ENCODE measurements around the gene TUBB3. TPM values are rescaled to one million over a fixed set of nuclear protein-coding genes. Genes with fewer than 3 reads are reported as not detected.

TUBB3 gene
- total and polyA plus RNA-seq, 9 of the 15 experiments (the other 6 are each of a cell fraction or from before 2014, with no cell fraction given) = 0.18 to 12.5 (median 5.0) TPM

- H2AFZ ChIP-seq (ENCODE audit: low read depth, low read length) = peak overlapping the region; percentile 82
- ChIA-PET POLR2A (interaction anchor here (0.5 to 2.9 kb wide), 18 partner anchors 10 to 680 kb away, joined by 3 to 19 read pairs (median 4); partner anchors contain the start of genes DEF8 and TCF25), CTCF (ENCODE audit: low intra/inter-chr PET ratio) (no interaction called here)
- H3K27me3 ChIP-seq (ENCODE audit: control insufficient read depth in 2 of 2, insufficient read depth in 2 of 2, low read length in 2 of 2) = no peaks in the 10 kb centered on the region
- H3K4me1 ChIP-seq (replicated peaks in 1 of 2; ENCODE audit: control insufficient read depth in 2 of 2, insufficient read depth in 2 of 2, low read length in 2 of 2) = peaks cover 39 to 93% of the 10 kb centered on the region in 2 experiments
- intact Hi-C loops (cut with micrococcal nuclease) (loop anchor here (5.0 to 10.0 kb wide), 2 partner anchors 53 to 105 kb away; partner anchors contain the start of gene FANCA), in situ Hi-C loops (cut with MboI) (no loop called here)
- peak overlapping the region; percentile 92 for H3K27ac ChIP-seq (ENCODE audit: extremely low read depth, low read depth, low read length)
- no peaks in the 10 kb centered on the region for H3K9me3 ChIP-seq (replicated peaks; ENCODE audit: control insufficient read depth, insufficient read depth, low read depth, low read length)
- peak; percentile 94 for FAIRE-seq
- H3K4me2 ChIP-seq (ENCODE audit: insufficient read depth, low read length) = peak overlapping the region; percentile 96
- H3K36me3 ChIP-seq (ENCODE audit: control insufficient read depth, insufficient read depth, low read length) = no peaks in the 10 kb centered on the region
- 0 out of 2 replicates have a peak, but pooled peaks cover 12% of the 10 kb centered on the region for H4K20me1 ChIP-seq (replicated peaks; ENCODE audit: control insufficient read depth, insufficient read depth, low read length)
- TSS peak; percentile 81 for BruUV-seq (replicated peaks)
- peak; percentile 74 for ATAC-seq
- whole genome bisulfite sequencing (ENCODE audit: insufficient coverage, low coverage, missing lambda C conversion rate) = 3% methylated on average over 21 of the region's 22 CpGs
- DNase-seq (ENCODE audit: extremely low read depth in 1 of 4, low spot score in 3 of 4) = peak; percentile 76 to 93 (median 82)
- no peaks in the 10 kb centered on the region for H3K9me1 ChIP-seq (ENCODE audit: control insufficient read depth, insufficient read depth, low read length)
- H3K9ac ChIP-seq (ENCODE audit: insufficient read depth in 1 of 2, low read depth in 2 of 2, low read length in 2 of 2) = peak overlapping the region; percentile 90 to 94
- H3K79me2 ChIP-seq (ENCODE audit: control insufficient read depth, insufficient read depth, low read length) = no peaks in the 10 kb centered on the region; the same call in 2 of the 3 replicates
- H3K4me3 ChIP-seq = peak overlapping the region; percentile 69
- TF ChIP-seq ZC3H4 (CRISPR knock-in tag; IDR thresholded peaks at IDR 0.05; ENCODE audit: borderline replicate concordance) = no peak
- TF ChIP-seq ZNF12 (CRISPR knock-in tag; IDR thresholded peaks at IDR 0.05) = no peak
- 0 out of 2 replicates have a peak, but pooled peaks have one; percentile 32 for TF ChIP-seq SMAD4 (CRISPR knock-in tag; conservative IDR thresholded peaks at IDR 0.05)
- TF ChIP-seq YY1 (IDR thresholded peaks at IDR 0.05; ENCODE audit: borderline replicate concordance in 1 of 3, control insufficient read depth in 1 of 3, extremely low read depth in 1 of 3, insufficient read depth in 3 of 3, insufficient read length in 1 of 3, insufficient replicate concordance in 2 of 3, low read depth in 1 of 3, low read length in 2 of 3) = peak in 2 of 3 experiments; percentile 77 to 85
- TF ChIP-seq HMBOX1 (IDR thresholded peaks at IDR 0.05) = 0 out of 2 replicates have a peak, but pooled peaks have one; percentile 32
- TF ChIP-seq SIRT6 (IDR thresholded peaks at IDR 0.05; ENCODE audit: low read depth, low read length) = no peak
- TF ChIP-seq EP400 (IDR thresholded peaks at IDR 0.05) = 0 out of 2 replicates have a peak, but pooled peaks have one; percentile 25
- peak; percentile 72; the same call in 1 of the 2 replicates for TF ChIP-seq DPF2 (IDR thresholded peaks at IDR 0.05)
- TF ChIP-seq ZBTB49 (CRISPR knock-in tag; IDR thresholded peaks at IDR 0.05; ENCODE audit: borderline replicate concordance) = peak; percentile 73; the same call in 1 of the 2 replicates
- no peak for TF ChIP-seq ZNF431 (CRISPR knock-in tag; IDR thresholded peaks at IDR 0.05)
- peak; percentile 71; the same call in 1 of the 2 replicates for TF ChIP-seq ETV5 (CRISPR knock-in tag; IDR thresholded peaks at IDR 0.05; ENCODE audit: low read depth)
- TF ChIP-seq ZBTB7A (IDR thresholded peaks at IDR 0.05; ENCODE audit: borderline replicate concordance, control insufficient read depth, low read depth, low read length) = peak; percentile 90
- TF ChIP-seq E2F8 (IDR thresholded peaks at IDR 0.05; ENCODE audit: low read depth, partially characterized antibody) = no peak
These were observed 1.3 kb upstream of the TUBB3 start for GRCh38 chr16:89921702-89922476.

All from K562 (cell line).